Measurements from ENCODE around the gene NTN3.

NTN3 gene

GRCh38 chr16:2515180-2515851 is 44.2 kb downstream of the NTN3 start:
- no peak for FAIRE-seq

GRCh38 chr16:2516391-2517240 is 45.5 kb downstream of the NTN3 start:
- no peak for FAIRE-seq

DNA sequence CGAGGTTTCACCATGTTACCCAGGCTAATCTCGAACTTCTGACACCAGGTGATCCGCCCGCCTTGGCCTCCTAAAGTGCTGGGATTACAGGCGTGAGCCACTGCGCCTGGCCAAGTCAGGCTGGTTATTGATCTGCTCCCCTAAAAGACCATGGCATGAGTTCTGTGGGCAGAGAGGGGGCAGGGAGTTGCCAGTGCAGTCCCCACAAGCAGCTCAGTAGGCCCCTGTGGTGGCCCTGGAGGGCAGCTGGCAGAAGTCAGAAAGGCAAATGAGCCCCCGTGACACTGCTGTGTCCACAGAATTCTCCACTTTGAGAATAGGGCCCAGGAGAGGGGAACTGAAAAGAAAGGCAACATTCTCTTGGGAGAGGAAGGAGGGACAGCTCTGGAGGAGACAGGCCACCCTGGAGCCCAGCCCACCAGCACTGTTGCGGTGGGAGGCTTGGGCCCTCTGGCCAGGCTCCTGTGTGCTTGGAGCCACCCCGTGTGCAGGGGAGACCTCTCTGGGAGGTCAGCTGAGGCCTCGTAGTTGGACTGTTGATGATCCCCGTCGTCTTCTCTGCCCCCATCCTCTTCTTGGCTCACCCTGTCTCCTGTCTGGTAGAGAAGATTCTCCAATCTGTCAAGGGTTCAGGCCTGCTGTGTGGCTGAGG is 47.0 kb downstream of the NTN3 start:
- no peak for FAIRE-seq

GRCh38 chr16:2518823-2519710 is 48.0 kb downstream of the NTN3 start:
- FAIRE-seq: no peak

DNA sequence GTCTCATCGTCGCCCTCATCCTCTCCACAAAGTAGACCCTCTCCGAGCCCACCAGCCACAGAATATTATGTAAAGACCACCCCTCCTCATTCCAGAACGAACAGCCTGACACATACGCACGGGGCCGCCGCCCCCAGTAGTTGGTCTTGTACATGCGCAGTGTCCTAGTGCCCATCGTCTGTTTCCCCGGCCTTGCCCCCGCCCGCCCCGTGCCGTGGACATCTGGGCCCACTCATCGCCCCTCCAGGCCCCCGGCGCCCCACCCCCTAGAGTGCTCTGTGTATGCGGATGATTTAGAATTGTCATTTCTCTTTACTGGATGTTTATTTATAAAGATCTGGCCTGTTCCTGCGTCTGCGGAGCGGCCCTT is 48.6 kb downstream of the NTN3 start:
- no peak for FAIRE-seq

DNA sequence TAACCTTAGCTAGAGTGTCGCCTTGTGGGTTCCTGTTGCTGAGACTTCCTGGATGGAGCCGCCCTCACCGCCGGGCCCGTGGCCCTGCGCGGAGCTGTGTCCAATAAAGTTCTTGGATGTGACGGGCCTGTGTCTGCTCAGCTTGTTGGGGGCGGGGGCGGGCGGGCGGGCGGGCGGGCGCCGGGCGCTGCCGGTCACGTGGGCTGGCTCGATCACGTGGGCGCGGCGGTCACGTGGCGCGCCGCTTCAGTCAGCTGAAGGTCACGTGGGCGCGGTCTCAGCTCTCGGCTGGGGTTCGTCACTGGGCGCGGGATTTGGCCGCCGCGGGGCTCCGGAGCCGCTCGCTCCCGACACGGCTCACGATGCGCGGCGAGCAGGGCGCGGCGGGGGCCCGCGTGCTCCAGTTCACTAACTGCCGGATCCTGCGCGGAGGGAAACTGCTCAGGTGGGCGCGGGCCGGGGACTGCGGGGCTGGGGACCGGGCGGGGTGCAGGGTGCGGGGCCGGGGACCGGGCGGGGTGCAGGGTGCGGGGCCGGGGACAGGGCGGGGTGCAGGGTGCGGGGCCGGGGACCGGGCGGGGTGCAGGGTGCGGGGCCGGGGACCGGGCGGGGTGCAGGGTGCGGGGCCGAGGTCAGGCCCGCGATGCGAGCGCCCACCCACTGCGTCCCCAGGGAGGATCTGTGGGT is 49.1 kb downstream of the NTN3 start, which contains the start of gene AMDHD2:
Gene AMDHD2 (plus strand): TSS at position 275 of the 687 bp plus-strand sequence. CDS start 88 bp downstream, at position 363.
- FAIRE-seq: no peak

DNA sequence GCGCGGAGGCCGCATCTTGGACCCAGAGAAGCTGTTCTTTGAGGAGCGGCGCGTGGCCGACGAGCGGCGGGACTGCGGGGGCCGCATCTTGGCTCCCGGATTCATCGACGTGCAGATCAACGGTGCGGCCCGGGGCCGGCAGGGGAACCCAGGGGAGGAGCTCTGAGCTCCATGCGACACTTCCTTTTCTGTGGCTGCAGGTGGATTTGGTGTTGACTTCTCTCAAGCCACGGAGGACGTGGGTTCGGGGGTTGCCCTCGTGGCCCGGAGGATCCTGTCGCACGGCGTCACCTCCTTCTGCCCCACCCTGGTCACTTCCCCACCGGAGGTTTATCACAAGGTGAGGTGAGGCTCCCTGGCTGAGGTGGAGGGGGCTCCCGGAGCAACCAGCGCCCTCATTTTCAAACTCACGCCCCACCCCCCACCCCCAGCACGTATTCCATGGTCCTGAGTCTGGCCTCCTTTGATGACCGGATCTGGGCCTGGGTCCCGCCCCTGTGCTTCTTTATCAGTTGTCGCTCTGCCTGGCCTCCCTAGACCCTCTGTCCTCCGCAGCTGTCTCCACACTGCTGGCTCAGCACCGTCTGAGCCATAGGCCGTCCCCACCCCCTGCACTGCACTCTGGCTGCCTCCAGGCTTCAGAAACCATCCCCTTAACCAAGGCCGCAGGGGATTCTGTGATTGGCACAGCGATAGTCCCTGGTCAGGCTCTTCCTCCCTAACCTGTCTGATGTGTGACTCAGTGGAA is 49.9 kb downstream of the NTN3 start:
- FAIRE-seq: no peak
